ENCODE results near the gene GREB1L. TPM values are rescaled to one million over a fixed set of nuclear protein-coding genes. Genes with fewer than 3 reads are reported as not detected.

Gene GREB1L
- total RNA-seq, 2 donors from 2014 or later = 3.1 to 3.9 TPM

DNA sequence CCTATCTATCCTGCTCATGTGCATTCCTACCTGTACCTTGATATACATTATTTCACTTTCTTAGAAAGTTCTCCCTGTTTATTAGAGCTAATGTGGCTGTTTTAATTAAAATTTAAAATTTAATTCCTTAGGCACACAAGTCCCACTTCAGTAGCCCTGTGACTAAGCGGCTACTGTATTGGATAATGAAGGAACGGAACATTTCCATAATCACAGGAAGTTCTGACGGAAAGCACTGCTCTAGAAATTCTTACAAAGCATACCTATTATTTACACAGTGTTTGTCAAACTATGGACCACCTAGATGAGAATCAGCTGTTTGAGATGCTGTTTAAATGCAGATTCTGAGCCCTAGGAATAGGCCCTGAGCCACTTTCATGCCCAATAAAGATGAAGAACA is 13.2 kb downstream of the GREB1L start:
- Histone ChIP-seq H3K9ac (ENCODE audit: extremely low read depth, low read length, poor library complexity, severe bottlenecking) (no peak overlapping the region), H3K4me1 (ENCODE audit: control insufficient read depth, insufficient read depth, low read length) (no peaks in the 10 kb centered on the region), H3K4me3 (ENCODE audit: low read length) (no peak overlapping the region), H3K36me3 (ENCODE audit: control insufficient read depth, insufficient read depth, low read length) (no peaks in the 10 kb centered on the region), H3K27me3 (ENCODE audit: control insufficient read depth, insufficient read depth, low read length, poor library complexity, severe bottlenecking) (peaks cover 100% of the 10 kb centered on the region), H3K27ac (ENCODE audit: low read depth, low read length) (peak overlapping the region; percentile 36), H3K9me3 (ENCODE audit: control insufficient read depth, low read length) (no peaks in the 10 kb centered on the region)
- Mint-ChIP-seq H3K4me3 (no peak overlapping the region), H3K4me1 (peaks cover 8% of the 10 kb centered on the region), H3K27me3 (ENCODE audit: insufficient read depth) (peaks cover 94% of the 10 kb centered on the region), H3K36me3 (ENCODE audit: low read depth) (no peaks in the 10 kb centered on the region), H3K9me3 (no peaks in the 10 kb centered on the region), H3K27ac (no peak overlapping the region)
- no peak for DNase-seq
- TF ChIP-seq CTCF (conservative IDR thresholded peaks at IDR 0.05) = no peak
- WGBS, 2 experiments (ENCODE audit: insufficient coverage in 1 of 2, insufficient read length in 1 of 2) = 98% methylated on average over 3 of the region's 3 CpGs; no CpG with 5 or more reads in 1 of the 2 experiments

DNA sequence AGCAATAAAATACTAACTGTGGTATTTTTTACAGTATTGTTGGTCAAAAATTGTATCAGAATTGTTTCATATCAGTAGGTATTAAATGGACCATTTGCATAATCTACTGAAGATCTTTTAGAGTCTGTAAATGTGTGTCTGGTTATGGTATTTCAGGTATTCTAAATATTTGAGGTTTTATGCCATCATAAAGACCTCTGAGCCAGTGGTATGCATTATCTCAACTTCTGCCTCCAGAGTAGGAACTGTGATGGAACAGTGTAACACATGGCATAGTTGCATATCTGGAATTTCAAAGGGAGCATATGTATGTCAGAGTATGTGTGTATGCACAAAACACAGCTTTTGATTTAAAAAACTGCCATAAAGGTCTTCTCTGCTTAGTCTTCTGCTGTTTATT is 15.4 kb downstream of the GREB1L start:
- no peak overlapping the region for H3K27ac Mint-ChIP-seq
- Histone ChIP-seq H3K9ac (ENCODE audit: extremely low read depth, low read length, poor library complexity, severe bottlenecking) (no peak overlapping the region), H3K27ac (ENCODE audit: low read depth, low read length) (no peak overlapping the region), H3K4me3 (ENCODE audit: low read length) (no peak overlapping the region), H3K36me3 (ENCODE audit: control insufficient read depth, insufficient read depth, low read length) (no peaks in the 10 kb centered on the region), H3K9me3 (ENCODE audit: control insufficient read depth, low read length) (no peaks in the 10 kb centered on the region), H3K4me1 (ENCODE audit: control insufficient read depth, insufficient read depth, low read length) (no peaks in the 10 kb centered on the region), H3K27me3 (ENCODE audit: control insufficient read depth, insufficient read depth, low read length, poor library complexity, severe bottlenecking) (peaks cover 92% of the 10 kb centered on the region)
- H3K9me3 Mint-ChIP-seq = no peaks in the 10 kb centered on the region
- DNase-seq = no peak
- no peaks in the 10 kb centered on the region for H3K36me3 Mint-ChIP-seq (ENCODE audit: low read depth)
- peaks cover 17% of the 10 kb centered on the region for H3K4me1 Mint-ChIP-seq
- no peak for TF ChIP-seq CTCF (conservative IDR thresholded peaks at IDR 0.05)
- no peak overlapping the region for H3K4me3 Mint-ChIP-seq
- H3K27me3 Mint-ChIP-seq (ENCODE audit: insufficient read depth) = peaks cover 90% of the 10 kb centered on the region

GRCh38 chr18:21260621-21261020 is 18.6 kb downstream of the GREB1L start:
- Histone ChIP-seq H3K4me3 (ENCODE audit: low read length) (no peak overlapping the region), H3K9ac (ENCODE audit: extremely low read depth, low read length, poor library complexity, severe bottlenecking) (no peak overlapping the region), H3K4me1 (ENCODE audit: control insufficient read depth, insufficient read depth, low read length) (peaks cover 18% of the 10 kb centered on the region), H3K9me3 (ENCODE audit: control insufficient read depth, low read length) (no peaks in the 10 kb centered on the region), H3K27ac (ENCODE audit: low read depth, low read length) (peak overlapping the region; percentile 65), H3K27me3 (ENCODE audit: control insufficient read depth, insufficient read depth, low read length, poor library complexity, severe bottlenecking) (peaks cover 59% of the 10 kb centered on the region), H3K36me3 (ENCODE audit: control insufficient read depth, insufficient read depth, low read length) (no peaks in the 10 kb centered on the region)
- Mint-ChIP-seq H3K27ac (no peak overlapping the region), H3K9me3 (no peaks in the 10 kb centered on the region), H3K36me3 (ENCODE audit: low read depth) (no peaks in the 10 kb centered on the region), H3K4me1 (peaks cover 48% of the 10 kb centered on the region), H3K4me3 (no peak overlapping the region), H3K27me3 (ENCODE audit: insufficient read depth) (peaks cover 66% of the 10 kb centered on the region)
- no CpG with 5 or more reads among the region's 2 CpGs for WGBS, 2 experiments (ENCODE audit: insufficient coverage in 1 of 2, insufficient read length in 1 of 2)
- TF ChIP-seq CTCF (conservative IDR thresholded peaks at IDR 0.05) = no peak
- no peak for DNase-seq
